GM18873 (cell line): ENCODE results near the gene RNF39.
"Not testable (repeated sequence)": the region's sequence is repeated elsewhere in the genome, so short reads cannot be mapped to it uniquely, and the experiment has no call there.

Experiments
- ATAC-seq: cut with Tn5 transposase; IDR thresholded peaks from one replicate; pipeline ENCODE4 v1.9.1; 2021; ENCODE audit warnings: mild to moderate bottlenecking, moderate library complexity, moderate number of reproducible peaks; ENCODE audit not compliant: unreplicated experiment, low FRiP score

The RNF39 gene, protein sequence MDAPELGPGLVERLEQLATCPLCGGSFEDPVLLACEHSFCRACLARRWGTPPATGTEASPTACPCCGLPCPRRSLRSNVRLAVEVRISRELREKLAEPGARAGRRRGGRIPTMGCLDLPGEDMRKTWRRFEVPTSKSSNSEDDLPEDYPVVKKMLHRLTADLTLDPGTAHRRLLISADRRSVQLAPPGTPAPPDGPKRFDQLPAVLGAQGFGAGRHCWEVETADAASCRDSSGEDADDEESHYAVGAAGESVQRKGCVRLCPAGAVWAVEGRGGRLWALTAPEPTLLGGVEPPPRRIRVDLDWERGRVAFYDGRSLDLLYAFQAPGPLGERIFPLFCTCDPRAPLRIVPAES

GRCh38 chr6:30075094-30075789, at the start of gene RNF39:
RNF39 (minus strand) TSS chr6:30075769; CDS start chr6:30075585, 184 bp downstream.
- ATAC-seq, result no peak

DNA sequence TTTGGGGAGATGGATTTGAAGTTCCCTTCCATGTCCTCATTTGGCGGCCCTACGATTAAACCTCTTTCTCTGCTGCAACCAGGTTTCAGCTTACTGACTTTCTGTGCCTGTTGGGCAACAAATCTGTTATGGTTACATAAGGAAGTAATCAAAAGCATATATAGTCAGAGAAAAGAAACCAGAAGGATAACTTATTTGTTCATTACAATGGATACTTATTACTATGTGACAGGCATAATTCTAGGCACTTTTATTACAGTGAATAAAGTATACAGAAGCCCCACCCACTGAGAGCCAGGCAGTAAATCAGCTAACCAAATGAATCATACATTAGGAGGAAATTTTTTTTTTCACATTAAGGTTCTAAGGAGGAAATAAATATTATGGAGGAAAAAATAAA, 46.9 kb upstream of the RNF39 start:
- ATAC-seq, result no peak

DNA sequence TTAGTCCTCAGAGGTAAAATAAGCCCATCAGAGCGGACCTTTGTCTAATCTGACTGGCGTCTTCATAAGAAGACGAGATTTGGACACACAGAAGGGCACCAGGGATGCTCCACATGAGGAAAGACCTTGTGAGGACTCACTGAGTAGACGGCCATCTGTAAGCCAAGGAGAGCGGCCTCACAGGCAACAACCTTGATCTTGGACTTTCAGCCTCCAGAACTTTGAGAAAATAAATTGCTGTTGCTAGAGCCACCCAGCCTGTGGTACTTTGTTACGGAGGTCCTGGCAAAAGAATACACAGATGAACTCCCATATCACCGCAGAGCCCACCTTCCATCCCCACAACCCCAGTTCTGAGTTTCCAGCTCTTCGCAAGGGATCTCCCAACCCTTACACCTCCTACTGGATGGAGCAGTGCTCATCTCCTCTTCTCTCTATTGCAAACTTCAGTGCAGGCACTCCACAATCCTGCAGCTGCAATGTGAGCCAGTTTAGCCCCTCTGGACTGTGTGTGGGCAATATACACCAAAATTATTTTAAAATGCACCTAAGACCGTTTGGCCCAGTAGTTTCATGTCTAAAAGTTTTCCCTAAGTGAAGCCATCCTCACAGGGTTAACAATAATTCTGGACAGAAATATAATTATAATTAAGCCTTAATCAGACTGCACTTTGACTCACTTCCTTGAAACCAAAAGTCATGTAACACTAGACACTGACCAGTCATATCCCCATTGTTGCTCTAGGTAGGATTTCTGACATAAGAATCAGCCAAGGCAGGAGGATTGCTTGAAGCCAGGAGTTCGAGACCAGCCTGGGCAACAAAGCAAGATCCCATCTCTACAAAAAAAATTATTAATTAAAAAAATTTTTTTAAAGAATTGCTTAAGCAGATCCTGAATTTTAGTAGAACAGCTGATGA, 46.1 kb upstream of the RNF39 start:
- ATAC-seq, result no peak

DNA sequence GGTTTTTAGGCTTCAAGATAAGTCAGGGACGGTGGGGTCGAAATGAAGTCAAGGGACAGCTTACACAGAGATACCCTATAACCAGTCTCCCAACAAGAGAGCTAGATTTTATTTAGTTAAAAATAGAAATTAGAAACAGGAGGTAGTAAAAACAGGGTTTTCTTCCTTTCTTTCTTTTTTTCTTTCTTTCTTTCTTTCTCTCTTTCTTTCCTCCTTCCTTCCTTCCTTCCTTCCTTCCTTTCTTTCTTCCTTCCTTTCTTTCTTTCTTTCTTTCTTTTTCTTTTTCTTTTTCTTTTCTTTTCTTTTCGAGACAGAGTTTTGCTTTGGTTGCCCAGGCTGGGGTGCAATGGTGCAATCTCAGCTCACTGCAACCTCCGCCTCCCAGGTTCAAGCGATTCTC, 43.1 kb upstream of the RNF39 start:
- ATAC-seq, result not testable (repeated sequence)

DNA sequence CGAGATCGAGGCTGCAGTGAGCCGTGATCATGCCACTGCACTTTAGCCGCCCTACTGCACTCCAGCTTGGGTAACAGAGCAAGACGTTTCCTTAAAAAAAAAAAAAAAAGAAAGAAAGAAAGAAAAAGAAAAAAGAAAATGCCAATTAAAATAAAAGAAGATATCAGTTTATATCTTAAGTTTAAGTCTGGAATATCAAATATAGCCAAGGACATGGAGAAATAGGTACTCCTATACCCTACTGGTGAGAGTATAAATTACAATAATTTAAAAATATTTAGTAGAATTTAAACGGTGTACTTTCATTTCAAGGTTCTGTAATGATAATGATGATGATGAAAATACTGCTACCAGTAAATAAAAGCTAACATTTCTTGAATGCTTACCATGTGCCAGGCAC, 41.2 kb upstream of the RNF39 start:
- no peak for ATAC-seq

DNA sequence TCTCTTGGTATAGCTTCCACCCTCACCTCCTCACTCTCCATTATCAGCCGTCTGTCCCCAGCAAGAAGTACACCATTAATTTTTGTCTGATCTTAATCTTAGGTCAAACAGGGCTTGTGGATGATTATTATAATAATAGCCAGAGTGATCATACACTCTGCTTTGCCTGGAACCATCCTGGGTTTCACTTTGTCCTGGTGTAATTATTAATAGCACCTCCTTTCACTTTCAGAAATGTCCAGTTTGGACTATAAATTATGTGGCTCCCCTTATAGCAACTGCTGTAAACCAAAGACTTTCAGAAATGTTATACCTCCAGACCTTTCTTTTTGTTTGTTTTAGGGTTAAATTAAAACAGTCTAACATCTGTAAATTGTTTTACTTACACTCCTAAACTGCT, 38.3 kb upstream of the RNF39 start:
- no peak for ATAC-seq

DNA sequence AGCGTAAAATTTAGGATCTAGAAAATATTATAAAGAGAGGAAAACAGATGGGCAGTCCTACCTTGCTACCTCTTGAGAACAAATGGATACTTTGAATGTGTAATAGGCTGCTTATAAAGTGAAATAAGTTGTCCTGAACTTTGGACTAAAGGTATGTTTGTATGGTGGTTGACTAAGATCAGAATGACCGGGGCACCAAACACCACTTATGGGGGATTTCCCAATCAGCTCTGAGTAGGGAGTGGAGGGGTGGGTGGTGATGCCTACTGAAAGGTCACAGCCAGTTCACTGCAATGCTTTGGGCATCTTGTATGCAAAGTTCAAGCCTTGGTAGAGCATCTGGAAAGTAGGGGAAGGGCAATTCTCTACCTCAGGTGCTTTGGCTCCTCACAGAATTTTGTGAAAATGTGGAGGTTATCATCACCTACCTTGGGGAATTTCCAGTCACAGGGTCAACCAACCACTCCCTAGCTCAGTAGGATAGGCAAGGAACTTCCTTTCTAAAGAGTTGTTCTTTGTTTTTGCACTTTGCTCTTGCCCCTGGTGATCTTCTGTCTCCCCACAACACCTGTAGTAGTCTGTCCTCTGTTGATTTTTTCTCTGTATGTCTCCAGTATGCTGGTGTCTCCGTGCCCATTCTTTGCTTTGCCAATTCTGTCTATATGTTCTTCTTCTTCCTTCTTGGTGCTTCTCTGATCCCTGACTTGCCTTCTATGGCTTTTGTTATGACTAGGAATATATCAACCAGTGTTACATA, 37.6 kb upstream of the RNF39 start, which contains the start of gene TRIM31:
TRIM31 (minus strand) TSS at position 88 of the 757 bp plus-strand sequence. CDS start 285 bp downstream, outside the sequence.
- no peak for ATAC-seq

- ATAC-seq, result no peak
Observed at GRCh38 chr6:30112402-30112994, 36.9 kb upstream of the RNF39 start.

DNA sequence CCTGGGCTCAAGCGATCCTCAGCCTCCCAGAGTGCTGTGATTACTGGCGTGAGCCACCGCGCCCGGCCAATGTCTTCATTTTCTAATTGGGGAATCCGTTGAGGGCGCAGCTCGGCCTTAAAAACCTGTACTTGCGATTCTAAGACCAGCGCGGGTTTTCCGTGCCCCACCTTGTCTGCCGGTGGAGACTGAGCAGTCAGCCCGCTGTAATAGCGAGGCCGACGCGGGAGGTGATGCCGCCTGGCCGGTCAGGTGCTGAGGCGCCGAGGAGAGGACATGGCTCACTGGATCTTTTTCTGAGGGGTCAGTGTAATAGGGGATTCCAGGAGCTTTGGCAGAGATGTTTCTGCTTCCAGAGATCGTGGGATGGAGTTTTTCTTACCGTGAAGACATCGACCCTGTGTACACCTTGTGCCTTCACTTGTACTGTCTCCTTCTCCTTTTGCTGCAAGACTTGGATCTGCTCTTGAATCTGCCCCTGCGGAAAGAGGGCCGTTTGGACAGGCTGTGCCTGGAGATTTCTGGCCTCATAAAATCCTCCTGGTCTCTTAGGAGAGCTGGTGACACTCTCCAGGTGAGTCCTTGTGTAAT, 35.8 kb upstream of the RNF39 start:
- ATAC-seq, result no peak

GRCh38 chr6:30104661-30105060, 29.1 kb upstream of the RNF39 start:
- no peak for ATAC-seq

DNA sequence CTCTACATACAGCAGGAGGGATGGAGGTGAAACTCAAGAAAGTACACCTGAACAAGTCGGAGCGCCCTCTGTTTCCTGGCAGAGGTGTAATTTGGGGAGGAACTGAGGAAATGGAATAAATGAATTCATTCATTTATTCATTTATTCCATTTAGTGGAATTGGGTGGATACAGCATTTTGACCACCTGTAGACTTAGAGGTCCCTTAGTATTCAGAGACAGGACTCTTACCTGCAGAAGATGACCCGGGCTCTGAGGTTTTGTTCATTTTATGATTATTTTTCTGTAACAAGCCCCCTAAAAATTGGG, 28.3 kb upstream of the RNF39 start:
- ATAC-seq, result no peak

GRCh38 chr6:30102970-30103871, 27.7 kb upstream of the RNF39 start:
- ATAC-seq, result no peak

GRCh38 chr6:30102414-30102969, 26.9 kb upstream of the RNF39 start:
- ATAC-seq, result no peak

DNA sequence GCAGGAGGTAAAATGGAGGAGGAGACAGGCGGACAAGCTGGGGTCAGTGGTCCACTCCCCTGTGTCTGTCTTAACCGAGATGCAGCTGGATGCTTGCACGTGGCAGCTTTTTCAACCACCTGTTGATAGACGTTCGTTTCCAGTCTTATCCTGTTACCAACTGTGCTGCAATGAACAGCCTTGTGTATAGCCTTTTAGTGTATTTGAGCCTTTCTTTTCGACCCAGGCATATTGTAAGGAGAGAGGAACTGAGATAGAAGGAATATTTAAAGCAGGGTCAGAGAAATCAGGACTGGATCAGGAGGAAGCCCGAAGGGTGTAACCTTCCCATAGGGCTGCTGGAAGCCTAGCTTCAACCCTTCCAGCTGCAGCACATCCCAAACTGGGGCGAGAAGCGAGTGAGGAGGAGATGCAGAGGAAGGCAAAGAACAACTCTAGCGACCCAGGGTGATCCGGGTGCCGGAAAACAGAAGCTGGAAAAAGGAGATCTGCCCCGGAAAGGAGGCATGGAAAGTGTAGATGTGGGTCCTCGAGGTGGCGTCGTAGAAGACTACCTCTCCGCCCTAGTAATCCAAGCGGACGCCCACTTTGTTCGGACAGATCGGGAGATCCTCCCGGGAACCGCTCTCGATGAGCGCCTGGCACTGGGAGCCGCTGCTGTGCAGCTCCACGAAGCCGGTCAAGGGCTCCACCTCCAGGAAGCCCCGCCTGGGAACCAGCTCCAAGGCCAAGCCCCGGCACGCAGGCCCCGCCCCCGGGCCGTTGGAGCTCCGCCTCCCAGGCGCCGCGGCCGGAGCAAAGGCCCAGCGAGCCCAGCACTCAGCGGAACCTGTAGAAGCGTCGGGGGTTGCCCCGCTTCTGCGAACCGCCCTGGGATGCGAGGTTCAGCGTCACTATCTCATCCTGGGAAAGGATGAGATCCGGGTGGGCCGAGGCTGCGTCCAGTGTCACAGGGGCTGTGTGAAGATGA, 26.2 kb upstream of the RNF39 start:
- ATAC-seq, result no peak

GRCh38 chr6:30100585-30101443, 25.2 kb upstream of the RNF39 start:
- no peak for ATAC-seq

DNA sequence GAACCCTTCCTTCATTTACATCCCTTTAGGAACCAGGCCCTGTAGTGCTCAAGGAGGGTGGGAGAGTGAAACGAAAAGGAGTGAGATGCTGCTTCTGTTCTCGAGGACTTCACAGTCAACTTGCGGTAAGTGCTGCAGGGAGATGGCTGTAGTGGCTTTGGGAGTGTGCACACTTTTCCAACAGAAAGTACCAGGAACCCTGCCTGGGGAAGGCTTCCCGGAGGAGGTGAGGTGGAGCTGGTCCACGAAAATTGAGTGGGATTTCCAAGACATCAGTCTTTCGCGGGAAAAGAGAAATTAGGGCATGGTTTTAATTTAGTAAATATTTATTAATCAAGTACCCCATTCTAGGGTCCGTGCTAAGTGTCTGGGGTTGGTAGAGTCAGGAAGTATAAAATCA, 24.6 kb upstream of the RNF39 start:
- ATAC-seq, result no peak
